ENCODE results near the gene OPN3.

The OPN3 gene

DNA sequence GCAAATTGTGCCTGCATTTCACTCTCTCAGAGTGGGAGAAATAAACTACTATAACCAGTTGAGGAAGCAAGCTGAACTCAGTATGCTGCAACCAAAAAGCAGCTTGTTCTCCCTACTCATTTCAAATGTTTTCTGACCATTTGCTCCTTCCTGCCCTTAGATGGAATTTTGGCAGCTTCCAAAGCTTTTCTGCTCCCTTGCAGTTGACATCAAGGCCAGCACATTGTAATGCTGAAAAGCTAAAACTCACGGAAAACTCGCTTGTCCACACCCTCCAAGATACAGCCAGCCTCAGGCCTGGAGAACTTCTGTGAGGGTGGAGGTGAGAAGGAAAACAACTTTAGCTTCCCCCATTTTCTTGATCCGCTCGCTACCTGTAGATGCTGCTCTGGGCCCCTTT lies 5.0 kb upstream of the OPN3 start:
- DNase-seq = no peak

- no peak for DNase-seq
Measured at GRCh38 chr1:241644259-241644658, 4.1 kb upstream of the OPN3 start.

- no peak for DNase-seq
Measured at GRCh38 chr1:241642593-241642944, 2.4 kb upstream of the OPN3 start.

- DNase-seq = no peak
Measured at GRCh38 chr1:241641773-241642592, 1.8 kb upstream of the OPN3 start.

- DNase-seq = no peak
Measured at GRCh38 chr1:241640867-241641622, 876 bp upstream of the OPN3 start.

- no peak for DNase-seq
Measured at GRCh38 chr1:241639623-241640148, 483 bp downstream of the OPN3 start.

- no peak for DNase-seq
Measured at GRCh38 chr1:241638909-241639622, 1.1 kb downstream of the OPN3 start.

DNA sequence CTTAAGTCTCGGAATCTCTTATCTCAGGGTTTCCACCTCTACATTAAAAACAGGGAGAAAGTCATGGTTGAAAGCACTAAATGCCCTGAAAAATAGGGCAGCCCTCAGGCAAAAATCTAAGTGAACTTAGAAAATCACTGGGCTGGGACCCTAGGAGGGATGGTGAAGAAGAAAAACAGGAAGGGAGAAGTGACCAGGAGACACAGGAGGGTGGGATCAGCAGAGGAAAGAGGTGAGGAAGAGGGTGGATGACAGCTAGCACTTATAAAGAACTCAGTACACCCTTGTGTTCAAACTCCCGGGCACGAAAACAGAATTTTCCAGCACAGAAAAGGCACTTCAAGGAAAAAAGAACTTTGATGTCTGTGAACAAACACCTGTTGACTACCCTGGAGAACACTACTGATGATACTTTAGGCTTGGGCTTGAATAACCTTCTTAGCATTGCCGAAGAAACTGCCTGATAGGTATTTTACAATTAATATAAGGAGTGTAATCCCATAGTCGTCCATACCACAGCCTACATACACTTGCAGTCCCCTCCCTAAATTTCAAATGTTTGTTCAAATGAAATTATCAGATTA lies 2.0 kb downstream of the OPN3 start:
- no peak for DNase-seq

- DNase-seq = no peak
Measured at GRCh38 chr1:241637604-241638003, 2.6 kb downstream of the OPN3 start.

GRCh38 chr1:241637046-241637590 lies 3.1 kb downstream of the OPN3 start:
- DNase-seq = no peak

DNA sequence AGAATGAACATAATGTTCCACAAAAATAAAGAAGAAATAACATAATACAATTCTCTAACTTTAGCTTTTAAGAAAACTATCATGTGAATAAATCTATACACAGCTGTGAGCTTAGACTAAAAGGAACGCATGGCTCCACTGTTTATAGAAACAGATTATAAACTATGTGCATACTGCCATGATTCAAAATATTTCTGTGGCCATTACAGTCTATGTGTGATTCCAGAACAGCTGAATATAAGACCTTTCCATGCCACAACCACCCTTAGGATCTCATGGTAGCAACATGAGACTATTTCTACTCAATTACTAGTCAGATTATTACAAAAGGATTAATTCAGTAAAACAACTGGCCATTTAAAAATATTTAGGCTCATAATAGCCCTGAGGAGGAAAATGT lies 3.9 kb downstream of the OPN3 start:
- no peak for DNase-seq

GRCh38 chr1:241635556-241636152 lies 4.5 kb downstream of the OPN3 start:
- DNase-seq = no peak

DNA sequence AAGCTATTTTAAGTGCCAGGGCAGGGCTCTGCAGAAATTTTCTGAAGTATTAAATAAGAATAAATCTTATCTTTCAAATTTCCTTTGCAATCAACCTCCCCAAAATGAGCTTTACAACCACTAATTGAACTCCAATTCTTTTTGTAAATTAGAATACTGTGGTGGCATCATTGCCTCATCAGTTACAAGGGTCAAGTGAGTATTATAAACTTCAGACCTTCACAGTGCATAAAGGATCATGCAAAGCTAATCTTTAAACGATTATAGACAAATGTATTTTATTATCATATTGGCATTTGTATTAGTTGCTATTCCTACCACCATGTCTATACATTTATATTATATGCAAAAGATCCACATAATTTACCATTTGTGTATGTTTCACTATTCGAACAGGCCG lies 7.2 kb downstream of the OPN3 start:
- DNase-seq = no peak

GRCh38 chr1:241631674-241632073 lies 8.5 kb downstream of the OPN3 start:
- DNase-seq = no peak

- no peak for DNase-seq
Measured at GRCh38 chr1:241630899-241631298, 9.3 kb downstream of the OPN3 start.

GRCh38 chr1:241630476-241630875 lies 9.7 kb downstream of the OPN3 start:
- no peak for DNase-seq

DNA sequence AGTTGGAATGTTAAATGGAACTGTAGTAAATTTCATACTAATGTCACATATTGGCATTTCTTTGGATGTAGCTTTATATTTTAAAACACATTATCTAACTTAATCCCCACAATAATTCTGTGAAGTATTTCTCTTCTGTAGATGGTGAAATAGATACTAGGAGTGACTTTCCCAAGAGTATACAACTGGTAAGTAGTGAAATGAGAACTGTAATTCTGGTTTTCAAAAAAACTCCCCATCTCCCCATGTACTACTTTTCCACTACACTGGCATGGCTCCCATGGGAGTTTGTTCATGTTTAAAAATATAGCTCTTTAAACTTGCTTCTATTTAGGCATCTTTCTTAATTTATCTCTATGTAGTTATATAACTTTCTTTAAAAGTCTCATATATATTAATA lies 10.2 kb downstream of the OPN3 start:
- no peak for DNase-seq

GRCh38 chr1:241627453-241628259 lies 12.5 kb downstream of the OPN3 start:
- no peak for DNase-seq

- DNase-seq = no peak
Measured at GRCh38 chr1:241624935-241625334, 15.2 kb downstream of the OPN3 start.

DNA sequence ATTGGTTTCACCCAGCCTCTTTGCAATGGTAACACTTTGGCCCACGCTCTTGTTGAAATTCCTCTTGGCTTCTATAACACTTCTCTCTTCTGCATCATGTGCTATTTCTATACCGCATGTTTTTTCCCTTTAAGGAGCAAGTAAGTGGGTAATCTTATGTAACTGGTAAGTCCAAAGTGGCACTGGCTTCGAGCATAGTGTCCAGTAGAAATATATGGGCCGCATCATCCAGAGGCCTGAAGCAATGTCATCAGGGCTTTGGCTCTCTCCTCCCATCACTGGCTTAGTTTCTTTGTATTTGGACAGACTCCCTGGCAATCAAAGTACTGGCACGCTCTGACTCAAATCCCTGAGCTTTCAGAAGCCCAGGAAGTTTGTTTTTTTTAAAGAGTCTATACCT lies 17.5 kb downstream of the OPN3 start:
- DNase-seq = no peak

- no peak for DNase-seq
Measured at GRCh38 chr1:241617426-241617825, 22.7 kb downstream of the OPN3 start.

Data from activated CD4-positive, alpha-beta T cell treated with anti-CD3 and anti-CD28 coated beads for 1 hour (primary cell).